Activated CD4-positive, alpha-beta T cell treated with anti-CD3 and anti-CD28 coated beads for 24 hours (primary cell): ENCODE data around the gene SH3TC1.

Experiments used
- DNase-seq, 2 donors: peaks; one replicate each; pipeline ENCODE4 v3.0.0-alpha.2; 2020; ENCODE audit warnings: low read depth in 2 of 2

SH3TC1 gene

GRCh38 chr4:8261851-8262535 lies 62.9 kb downstream of the SH3TC1 start:
- no peak for DNase-seq

- no peak for DNase-seq
These were observed 63.7 kb downstream of the SH3TC1 start for GRCh38 chr4:8262637-8263322.

- no peak for DNase-seq
These were observed 64.3 kb downstream of the SH3TC1 start for GRCh38 chr4:8263397-8263796.

- DNase-seq, result no peak
These were observed 65.0 kb downstream of the SH3TC1 start for GRCh38 chr4:8264106-8264505.

GRCh38 chr4:8265171-8265929 lies 66.3 kb downstream of the SH3TC1 start:
- no peak for DNase-seq

- no peak for DNase-seq
These were observed 67.0 kb downstream of the SH3TC1 start for GRCh38 chr4:8266088-8266487.

GRCh38 chr4:8266508-8266907 lies 67.4 kb downstream of the SH3TC1 start:
- no peak for DNase-seq

GRCh38 chr4:8267077-8267476 lies 68.0 kb downstream of the SH3TC1 start:
- peak in 1 of 2 donors; percentile 28 for DNase-seq

GRCh38 chr4:8268211-8268610 lies 69.1 kb downstream of the SH3TC1 start:
- DNase-seq, result no peak

GRCh38 chr4:8268901-8269534 lies 69.9 kb downstream of the SH3TC1 start:
- DNase-seq, result no peak

- no peak for DNase-seq
These were observed 70.7 kb downstream of the SH3TC1 start, which contains the start of gene HTRA3 for GRCh38 chr4:8269535-8270417. TSS of gene HTRA3 (plus strand) at chr4:8269754. CDS start at chr4:8269969, 215 bp downstream.

- DNase-seq, result no peak
These were observed 71.3 kb downstream of the SH3TC1 start for GRCh38 chr4:8270418-8270771.

GRCh38 chr4:8270912-8271815 lies 72.1 kb downstream of the SH3TC1 start:
- DNase-seq, result no peak

- no peak for DNase-seq
These were observed 72.7 kb downstream of the SH3TC1 start for GRCh38 chr4:8271821-8272220.

- no peak for DNase-seq
These were observed 73.7 kb downstream of the SH3TC1 start for GRCh38 chr4:8272472-8273428.

- no peak for DNase-seq
These were observed 74.4 kb downstream of the SH3TC1 start for GRCh38 chr4:8273450-8273849.

GRCh38 chr4:8274066-8274652 lies 75.1 kb downstream of the SH3TC1 start:
- no peak for DNase-seq

- DNase-seq, result no peak
These were observed 75.9 kb downstream of the SH3TC1 start for GRCh38 chr4:8274765-8275547.
